Left ventricle myocardium inferior (tissue), 1 donor: ENCODE measurements around the gene RPL3. TPM values are rescaled to one million over a fixed set of nuclear protein-coding genes. Genes with fewer than 3 reads are reported as not detected.

Experiments
- DNase-seq: peaks from one replicate; pipeline ENCODE4 v3.0.0-alpha.2; 2020
- H3K27ac ChIP-seq: fragments of 200-600 bp; replicated peaks from 2 replicates; pipeline ENCODE4 v1.8.0; 2021
- H3K27me3 ChIP-seq: fragments of 200-600 bp; 2 replicates; pipeline ENCODE4 v1.8.0; 2021; ENCODE audit warnings: low read depth
- H3K36me3 ChIP-seq: fragments of 200-600 bp; 2 replicates; pipeline ENCODE4 v1.8.0; 2021
- H3K4me1 ChIP-seq: fragments of 200-600 bp; 2 replicates; pipeline ENCODE4 v1.8.0; 2021
- H3K4me3 ChIP-seq: fragments of 200-600 bp; 2 replicates; pipeline ENCODE4 v1.8.0; 2021; ENCODE audit warnings: mild to moderate bottlenecking, moderate library complexity
- H3K9me3 ChIP-seq: fragments of 200-600 bp; replicated peaks from 2 replicates; pipeline ENCODE4 v1.8.0; 2021
- CTCF ChIP-seq: fragments of 200-600 bp; IDR thresholded peaks from 2 replicates; pipeline ENCODE4 v1.8.0; 2021; ENCODE audit warnings: antibody characterized with exemption, mild to moderate bottlenecking, borderline replicate concordance
- intact Hi-C: fragments of 100-400 bp; cut with micrococcal nuclease; formaldehyde crosslinking; loops from one replicate; pipeline ENCODE4 v1.11.0; 2022
- total RNA-seq: library from RNA; stranded (reverse); fragmentation: NEBNext Ultra II Directional; extraction: Animal tissue kit (Norgen Biotek cat#: 25700); gene quantifications from one replicate; pipeline ENCODE4 v1.2.1, GENCODE V29; 2021
- donor health status: DM: no; HTN: yes; CAD: no; lungs with severe emphysema.

The RPL3 gene
- total RNA-seq, 1 donor from 2014 or later, result 325 TPM

- H3K4me3 ChIP-seq, result no peak overlapping the region
- no peaks in the 10 kb centered on the region for H3K27me3 ChIP-seq
- H3K36me3 ChIP-seq, result no peaks in the 10 kb centered on the region
- no peak for DNase-seq
- H3K9me3 ChIP-seq, result no peaks in the 10 kb centered on the region
- no peak for TF ChIP-seq CTCF
- intact Hi-C loops, result no loop called here
- peaks cover 55% of the 10 kb centered on the region for H3K4me1 ChIP-seq
- peak overlapping the region; percentile 90 for H3K27ac ChIP-seq
These were observed 25.6 kb downstream of the RPL3 start for GRCh38 chr22:39293766-39294368.

DNA sequence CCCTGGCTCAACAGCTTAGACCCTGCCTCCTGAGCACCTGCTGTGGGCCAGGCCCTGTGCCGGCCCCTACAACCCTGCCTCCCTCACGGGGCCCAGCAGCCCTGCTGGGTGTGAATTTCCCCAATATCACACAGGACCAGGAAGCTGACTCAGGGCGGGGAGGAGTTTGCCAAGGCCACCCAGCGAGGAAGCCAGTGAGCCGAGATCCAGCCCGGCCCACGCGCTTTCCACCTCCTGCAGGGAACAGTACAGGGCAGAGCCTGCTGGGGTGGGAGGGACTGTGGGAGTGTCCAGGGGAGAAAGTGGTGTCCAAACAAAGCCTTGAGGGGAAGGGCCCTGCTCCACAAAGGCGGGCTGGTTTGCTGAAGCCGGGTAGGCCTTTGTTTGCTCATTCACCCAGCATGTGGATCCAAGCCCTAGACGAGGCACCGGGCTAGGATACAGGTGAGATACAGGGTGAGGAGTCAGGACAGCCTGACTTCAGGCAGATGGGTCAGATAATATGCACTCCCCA lies 26.8 kb downstream of the RPL3 start:
- intact Hi-C loops, result no loop called here
- Histone ChIP-seq H3K36me3 (no peaks in the 10 kb centered on the region), H3K27me3 (no peaks in the 10 kb centered on the region), H3K4me3 (peak overlapping the region; percentile 22), H3K27ac (peak overlapping the region; percentile 90), H3K4me1 (peaks cover 43% of the 10 kb centered on the region), H3K9me3 (no peaks in the 10 kb centered on the region)
- no peak for TF ChIP-seq CTCF
- peak; percentile 92 for DNase-seq

GRCh38 chr22:39292031-39292462 lies 27.4 kb downstream of the RPL3 start:
- TF ChIP-seq CTCF, result no peak
- no peak for DNase-seq
- Histone ChIP-seq H3K27ac (peak overlapping the region; percentile 90), H3K4me3 (peak overlapping the region; percentile 22), H3K27me3 (no peaks in the 10 kb centered on the region), H3K36me3 (no peaks in the 10 kb centered on the region), H3K4me1 (peaks cover 37% of the 10 kb centered on the region), H3K9me3 (no peaks in the 10 kb centered on the region)
- intact Hi-C loops, result no loop called here

- intact Hi-C loops, result no loop called here
- H3K4me1 ChIP-seq, result peaks cover 32% of the 10 kb centered on the region
- DNase-seq, result no peak
- peak overlapping the region; percentile 90 for H3K27ac ChIP-seq
- H3K36me3 ChIP-seq, result no peaks in the 10 kb centered on the region
- no peak for TF ChIP-seq CTCF
- no peaks in the 10 kb centered on the region for H3K27me3 ChIP-seq
- no peak overlapping the region for H3K4me3 ChIP-seq
- H3K9me3 ChIP-seq, result no peaks in the 10 kb centered on the region
These were observed 27.9 kb downstream of the RPL3 start for GRCh38 chr22:39291523-39291922.

GRCh38 chr22:39290724-39291161 lies 28.7 kb downstream of the RPL3 start:
- Histone ChIP-seq H3K36me3 (no peaks in the 10 kb centered on the region), H3K27ac (peak overlapping the region; percentile 90), H3K4me1 (peaks cover 28% of the 10 kb centered on the region), H3K9me3 (no peaks in the 10 kb centered on the region), H3K27me3 (no peaks in the 10 kb centered on the region), H3K4me3 (no peak overlapping the region)
- DNase-seq, result peak; percentile 86
- intact Hi-C loops, result no loop called here
- peak; percentile 46 for TF ChIP-seq CTCF
